HFFc6 (cell line): ENCODE data around the gene KDM8. TPM values are rescaled to one million over a fixed set of nuclear protein-coding genes. Genes with fewer than 3 reads are reported as not detected.
"Not testable (repeated sequence)": the region's sequence is repeated elsewhere in the genome, so short reads cannot be mapped to it uniquely, and the experiment has no call there.

Experiments used
- DNase-seq: peaks from one replicate; pipeline ENCODE4 v3.0.0-alpha.2; 2018
- H3K27ac Mint-ChIP-seq: 2 replicates; pipeline ENCODE4 v1.8.0; 2020; ENCODE audit warnings: mild to moderate bottlenecking, mixed read lengths
- H3K27me3 Mint-ChIP-seq: 2 replicates; pipeline ENCODE4 v1.8.0; 2021; ENCODE audit warnings: mild to moderate bottlenecking, moderate library complexity, mixed read lengths; ENCODE audit not compliant: insufficient read depth
- H3K36me3 Mint-ChIP-seq: 2 replicates; pipeline ENCODE4 v1.8.0; 2021; ENCODE audit warnings: low read depth, mixed read lengths
- H3K4me1 Mint-ChIP-seq: 2 replicates; pipeline ENCODE4 v1.8.0; 2020; ENCODE audit warnings: low read depth, mixed read lengths
- H3K4me3 Mint-ChIP-seq: 2 replicates; pipeline ENCODE4 v1.8.0; 2020; ENCODE audit warnings: mild to moderate bottlenecking, moderate library complexity, mixed read lengths
- H3K9me3 Mint-ChIP-seq: 2 replicates; pipeline ENCODE4 v1.8.0; 2020; ENCODE audit warnings: mild to moderate bottlenecking, mixed read lengths
- CTCF ChIP-seq: fragments of 200-600 bp; sonication (generic); IDR thresholded peaks from 2 replicates; pipeline ENCODE4 v1.5.0; 2021; ENCODE audit warnings: antibody characterized with exemption, mild to moderate bottlenecking
- total RNA-seq, 6 experiments: library from RNA; stranded (reverse); fragmentation: NEBNext Ultra II Directional; extraction: Animal tissue kit (Norgen Biotek cat#: 25700); gene quantifications; 2 replicates in 1 of 6; 3 replicates in 5 of 6; pipeline ENCODE4 v1.2.3, GENCODE V29; 2021

KDM8 gene
- total RNA-seq, 6 experiments from 2014 or later, result 4.1 to 5.8 (median 4.9) TPM

- H3K27me3 Mint-ChIP-seq, result peaks cover 6% of the 10 kb centered on the region
- TF ChIP-seq CTCF, result no peak
- H3K36me3 Mint-ChIP-seq, result peaks cover 5% of the 10 kb centered on the region; the same call in 1 of the 2 replicates
These were observed 4.7 kb upstream of the KDM8 start for GRCh38 chr16:27198451-27199234.

GRCh38 chr16:27199235-27199586, 4.1 kb upstream of the KDM8 start:
- Mint-ChIP-seq H3K9me3 (no peaks in the 10 kb centered on the region), H3K36me3 (peaks cover 5% of the 10 kb centered on the region; the same call in 1 of the 2 replicates), H3K4me3 (no peak overlapping the region), H3K27ac (no peak overlapping the region), H3K27me3 (peaks cover 6% of the 10 kb centered on the region), H3K4me1 (peaks cover 24% of the 10 kb centered on the region)
- TF ChIP-seq CTCF, result no peak
- no peak for DNase-seq

More at GRCh38 chr16:27198451-27199234, 4.7 kb upstream of the KDM8 start:
- no peak overlapping the region for H3K4me3 Mint-ChIP-seq
- H3K9me3 Mint-ChIP-seq, result no peaks in the 10 kb centered on the region
- H3K27ac Mint-ChIP-seq, result no peak overlapping the region
- no peak for DNase-seq
- peaks cover 19% of the 10 kb centered on the region for H3K4me1 Mint-ChIP-seq

GRCh38 chr16:27199736-27200135, 3.6 kb upstream of the KDM8 start:
- Mint-ChIP-seq H3K4me3 (no peak overlapping the region), H3K9me3 (no peaks in the 10 kb centered on the region), H3K27me3 (peaks cover 3% of the 10 kb centered on the region), H3K27ac (no peak overlapping the region), H3K36me3 (peaks cover 4% of the 10 kb centered on the region; the same call in 1 of the 2 replicates), H3K4me1 (peaks cover 28% of the 10 kb centered on the region)
- TF ChIP-seq CTCF, result no peak
- DNase-seq, result peak; percentile 12

GRCh38 chr16:27200914-27201313, 2.4 kb upstream of the KDM8 start:
- H3K27me3 Mint-ChIP-seq, H3K4me3 Mint-ChIP-seq, H3K27ac Mint-ChIP-seq, H3K36me3 Mint-ChIP-seq, DNase-seq, H3K9me3 Mint-ChIP-seq: not testable (repeated sequence)
- peaks cover 28% of the 10 kb centered on the region for H3K4me1 Mint-ChIP-seq

- H3K9me3 Mint-ChIP-seq, result no peaks in the 10 kb centered on the region
- peak; percentile 89 for DNase-seq
- TF ChIP-seq CTCF, result no peak
These were observed 311 bp upstream of the KDM8 start for GRCh38 chr16:27202923-27203506.

GRCh38 chr16:27204312-27204915, 1.1 kb downstream of the KDM8 start:
- Mint-ChIP-seq H3K9me3 (no peaks in the 10 kb centered on the region), H3K36me3 (no peaks in the 10 kb centered on the region; the same call in 1 of the 2 replicates), H3K27me3 (no peaks in the 10 kb centered on the region; the same call in 1 of the 2 replicates), H3K4me3 (peak overlapping the region; percentile 96), H3K4me1 (peaks cover 23% of the 10 kb centered on the region), H3K27ac (peak overlapping the region; percentile 99)
- TF ChIP-seq CTCF, result no peak
- no peak for DNase-seq

More at GRCh38 chr16:27202923-27203506, 311 bp upstream of the KDM8 start:
- Mint-ChIP-seq H3K4me3 (peak overlapping the region; percentile 96), H3K27ac (peak overlapping the region; percentile 99), H3K27me3 (no peaks in the 10 kb centered on the region; the same call in none of the 2 replicates), H3K4me1 (peaks cover 28% of the 10 kb centered on the region), H3K36me3 (no peaks in the 10 kb centered on the region; the same call in 1 of the 2 replicates)
